ENCODE results near the gene RAB3GAP2. TPM values are rescaled to one million over a fixed set of nuclear protein-coding genes. Genes with fewer than 3 reads are reported as not detected.
"Not testable (repeated sequence)": the region's sequence is repeated elsewhere in the genome, so short reads cannot be mapped to it uniquely, and the experiment has no call there.

RAB3GAP2 gene
- total RNA-seq, 3 donors from 2014 or later, result 30.9 to 43.2 (median 42.3) TPM

DNA sequence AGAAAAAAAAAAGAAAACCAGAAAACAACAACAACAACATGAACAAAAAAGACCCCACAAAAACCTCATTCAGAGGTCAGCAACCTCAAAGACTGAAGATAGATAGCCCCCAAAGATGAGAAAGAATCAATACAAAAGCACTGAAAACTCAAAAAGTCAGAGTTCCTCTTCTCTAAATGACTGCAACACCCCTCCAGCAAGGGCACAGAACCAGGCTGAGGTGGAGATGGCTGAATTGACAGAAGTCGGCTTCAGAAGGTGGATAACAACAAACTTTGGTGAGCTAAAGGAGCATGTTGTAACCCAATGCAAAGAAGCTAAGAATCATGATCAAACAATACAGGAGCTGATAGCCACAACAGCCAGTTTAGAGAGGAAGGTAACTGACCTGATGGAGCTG lies 17.0 kb downstream of the RAB3GAP2 start:
- DNase-seq (ENCODE audit: low spot score in 2 of 2), result no peak
- Histone ChIP-seq H3K27ac (no peak overlapping the region), H3K4me3 (no peak overlapping the region), H3K36me3 (no peaks in the 10 kb centered on the region), H3K4me1 (no peaks in the 10 kb centered on the region), H3K27me3 (no peaks in the 10 kb centered on the region), H3K9me3 (peaks cover 1 to 7% of the 10 kb centered on the region in 2 donors)
- intact Hi-C loops (cut with DNase I; ENCODE audit: low total_unique reads), result no loop called here
- TF ChIP-seq, protein P1, sequence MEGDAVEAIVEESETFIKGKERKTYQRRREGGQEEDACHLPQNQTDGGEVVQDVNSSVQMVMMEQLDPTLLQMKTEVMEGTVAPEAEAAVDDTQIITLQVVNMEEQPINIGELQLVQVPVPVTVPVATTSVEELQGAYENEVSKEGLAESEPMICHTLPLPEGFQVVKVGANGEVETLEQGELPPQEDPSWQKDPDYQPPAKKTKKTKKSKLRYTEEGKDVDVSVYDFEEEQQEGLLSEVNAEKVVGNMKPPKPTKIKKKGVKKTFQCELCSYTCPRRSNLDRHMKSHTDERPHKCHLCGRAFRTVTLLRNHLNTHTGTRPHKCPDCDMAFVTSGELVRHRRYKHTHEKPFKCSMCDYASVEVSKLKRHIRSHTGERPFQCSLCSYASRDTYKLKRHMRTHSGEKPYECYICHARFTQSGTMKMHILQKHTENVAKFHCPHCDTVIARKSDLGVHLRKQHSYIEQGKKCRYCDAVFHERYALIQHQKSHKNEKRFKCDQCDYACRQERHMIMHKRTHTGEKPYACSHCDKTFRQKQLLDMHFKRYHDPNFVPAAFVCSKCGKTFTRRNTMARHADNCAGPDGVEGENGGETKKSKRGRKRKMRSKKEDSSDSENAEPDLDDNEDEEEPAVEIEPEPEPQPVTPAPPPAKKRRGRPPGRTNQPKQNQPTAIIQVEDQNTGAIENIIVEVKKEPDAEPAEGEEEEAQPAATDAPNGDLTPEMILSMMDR (IDR thresholded peaks at IDR 0.05), result no peak
- TF ChIP-seq POLR2AphosphoS5 (IDR thresholded peaks at IDR 0.05) (no peak), POLR2A (IDR thresholded peaks at IDR 0.05) (no peak)

DNA sequence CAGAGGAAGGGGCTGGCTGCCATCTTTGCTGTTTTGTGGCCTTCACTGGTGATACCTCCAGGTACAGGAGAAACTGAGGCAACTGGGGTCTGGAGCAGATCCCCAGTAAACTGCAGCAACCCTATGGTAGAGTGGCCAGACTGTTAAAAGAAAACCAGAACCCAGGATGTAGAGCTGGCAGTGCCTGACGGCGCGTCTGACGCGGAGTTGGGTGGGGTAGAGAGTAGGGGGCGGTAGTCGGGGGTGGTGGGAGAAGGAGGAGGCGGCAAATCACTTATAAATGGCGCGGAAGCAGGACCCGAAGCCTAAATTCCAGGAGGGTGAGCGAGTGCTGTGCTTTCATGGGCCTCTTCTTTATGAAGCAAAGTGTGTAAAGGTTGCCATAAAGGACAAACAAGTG lies 19.0 kb downstream of the RAB3GAP2 start:
- H3K27me3 ChIP-seq; H3K36me3 ChIP-seq; H3K4me3 ChIP-seq; H3K4me1 ChIP-seq; DNase-seq (ENCODE audit: low spot score in 2 of 2); intact Hi-C loops (cut with DNase I; ENCODE audit: low total_unique reads); H3K27ac ChIP-seq: not testable (repeated sequence)
- H3K9me3 ChIP-seq, result peaks cover 16 to 20% of the 10 kb centered on the region in 2 donors

DNA sequence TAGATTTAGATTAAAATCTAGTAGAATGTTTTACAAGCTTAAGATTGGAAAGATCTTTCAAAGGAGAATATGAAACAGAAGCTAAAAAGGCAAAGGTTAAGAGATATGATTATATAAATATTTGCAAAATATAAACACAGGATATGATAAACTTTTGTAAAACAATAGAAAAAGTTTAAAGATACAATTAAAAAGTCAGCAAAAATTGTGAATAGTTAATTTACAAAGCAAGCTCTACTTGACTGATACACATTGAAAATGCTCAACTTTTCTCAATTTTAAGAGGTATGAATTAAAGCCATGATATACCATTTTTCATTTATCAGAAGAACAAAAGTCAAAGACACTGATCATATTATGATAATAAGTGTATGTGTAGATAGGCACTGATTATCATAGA lies 21.0 kb downstream of the RAB3GAP2 start:
- intact Hi-C loops (cut with DNase I; ENCODE audit: low total_unique reads), result no loop called here
- H3K4me1 ChIP-seq, result no peaks in the 10 kb centered on the region

GRCh38 chr1:220250681-220251080 lies 21.6 kb downstream of the RAB3GAP2 start:
- no peaks in the 10 kb centered on the region for H3K27me3 ChIP-seq
- DNase-seq (ENCODE audit: low spot score in 2 of 2), result no peak
- H3K36me3 ChIP-seq, result no peaks in the 10 kb centered on the region
- H3K9me3 ChIP-seq, result peaks cover 16 to 20% of the 10 kb centered on the region in 2 donors
- no peak overlapping the region for H3K27ac ChIP-seq
- H3K4me1 ChIP-seq, result no peaks in the 10 kb centered on the region
- intact Hi-C loops (cut with DNase I; ENCODE audit: low total_unique reads), result no loop called here
- H3K4me3 ChIP-seq, result no peak overlapping the region
- TF ChIP-seq POLR2AphosphoS5 (IDR thresholded peaks at IDR 0.05) (no peak), POLR2A (IDR thresholded peaks at IDR 0.05) (no peak)
- TF ChIP-seq, protein P1 (IDR thresholded peaks at IDR 0.05), result no peak

More for the DNA sequence above, 21.0 kb downstream of the RAB3GAP2 start:
- no peak for TF ChIP-seq POLR2AphosphoS5 (IDR thresholded peaks at IDR 0.05)
- TF ChIP-seq, protein P1 (IDR thresholded peaks at IDR 0.05), result no peak
- no peak for TF ChIP-seq POLR2A (IDR thresholded peaks at IDR 0.05)
- no peaks in the 10 kb centered on the region for H3K36me3 ChIP-seq
- no peak overlapping the region for H3K27ac ChIP-seq
- H3K27me3 ChIP-seq, result no peaks in the 10 kb centered on the region
- peaks cover 16 to 20% of the 10 kb centered on the region in 2 donors for H3K9me3 ChIP-seq
- H3K4me3 ChIP-seq, result no peak overlapping the region
- no peak for DNase-seq (ENCODE audit: low spot score in 2 of 2)

GRCh38 chr1:220249522-220249921 lies 22.7 kb downstream of the RAB3GAP2 start:
- H3K27me3 ChIP-seq, result no peaks in the 10 kb centered on the region
- TF ChIP-seq POLR2AphosphoS5 (IDR thresholded peaks at IDR 0.05) (no peak), POLR2A (IDR thresholded peaks at IDR 0.05) (no peak)
- TF ChIP-seq, protein P1 (IDR thresholded peaks at IDR 0.05), result no peak
- DNase-seq (ENCODE audit: low spot score in 2 of 2), result no peak
- peaks cover 16 to 20% of the 10 kb centered on the region in 2 donors for H3K9me3 ChIP-seq
- no peaks in the 10 kb centered on the region for H3K36me3 ChIP-seq
- no peak overlapping the region for H3K27ac ChIP-seq
- intact Hi-C loops (cut with DNase I; ENCODE audit: low total_unique reads), result no loop called here
- no peaks in the 10 kb centered on the region for H3K4me1 ChIP-seq
- no peak overlapping the region for H3K4me3 ChIP-seq

DNA sequence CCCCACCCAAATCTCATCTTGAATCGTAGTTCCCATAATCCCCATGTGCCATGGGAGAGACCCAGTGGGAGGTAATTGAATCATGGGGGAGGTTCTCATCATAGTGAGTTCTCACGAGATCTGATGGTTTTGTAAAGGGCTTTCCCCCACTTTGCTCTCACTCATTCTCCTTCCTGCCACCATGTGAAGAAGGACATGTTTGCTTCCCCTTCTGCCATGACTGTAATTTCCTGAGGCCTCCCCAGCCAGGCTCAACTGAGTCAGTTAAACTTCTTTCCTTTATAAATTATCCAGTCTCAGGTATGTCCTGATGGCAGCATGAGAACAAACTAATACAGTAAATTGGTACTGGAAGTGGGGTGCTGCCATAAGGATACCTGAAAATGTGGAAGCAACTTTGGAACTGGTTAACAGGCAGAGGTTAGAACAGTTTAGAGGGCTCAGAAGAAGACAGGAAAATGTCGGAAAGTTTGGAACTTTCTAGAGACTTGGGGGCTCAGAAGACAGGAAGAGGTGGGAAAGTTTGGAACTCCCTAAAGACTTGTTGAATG lies 23.5 kb downstream of the RAB3GAP2 start:
- DNase-seq (ENCODE audit: low spot score in 2 of 2); H3K27me3 ChIP-seq; H3K36me3 ChIP-seq; H3K27ac ChIP-seq; H3K4me1 ChIP-seq; H3K4me3 ChIP-seq; intact Hi-C loops (cut with DNase I; ENCODE audit: low total_unique reads): not testable (repeated sequence)
- H3K9me3 ChIP-seq, result peaks cover 16 to 20% of the 10 kb centered on the region in 2 donors

DNA sequence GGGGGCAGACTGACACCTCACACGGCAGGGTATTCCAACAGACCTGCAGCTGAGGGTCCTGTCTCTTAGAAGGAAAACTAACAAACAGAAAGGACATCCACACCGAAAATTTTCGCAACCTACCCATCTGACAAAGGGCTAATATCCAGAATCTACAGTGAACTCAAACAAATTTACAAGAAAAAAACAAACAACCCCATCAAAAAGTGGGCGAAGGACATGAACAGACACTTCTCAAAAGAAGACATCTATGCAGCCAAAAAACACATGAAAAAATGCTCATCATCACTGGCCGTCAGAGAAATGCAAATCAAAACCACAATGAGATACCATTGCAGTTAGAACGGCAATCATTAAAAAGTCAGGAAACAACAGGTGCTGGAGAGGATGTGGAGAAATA lies 26.4 kb downstream of the RAB3GAP2 start:
- H3K36me3 ChIP-seq; DNase-seq (ENCODE audit: low spot score in 2 of 2); H3K27me3 ChIP-seq; H3K27ac ChIP-seq; intact Hi-C loops (cut with DNase I; ENCODE audit: low total_unique reads); H3K4me1 ChIP-seq; H3K4me3 ChIP-seq: not testable (repeated sequence)
- peaks cover 16 to 20% of the 10 kb centered on the region in 2 donors for H3K9me3 ChIP-seq
